Lung (tissue), 16 donors: Measurements from ENCODE around the gene SPAAR. TPM values are rescaled to one million over a fixed set of nuclear protein-coding genes. Genes with fewer than 3 reads are reported as not detected.
A peak's percentile ranks its signal among the peaks of the same experiment; 100 is the strongest.

ENCODE experiments used
- ATAC-seq: fragments of 200-7000 bp; cut with Tn5 transposase; one replicate; pipeline ENCODE4 v1.9.1; 2020; ENCODE audit warnings: moderate number of reproducible peaks; ENCODE audit not compliant: insufficient read depth, low FRiP score
- DNase-seq, 3 donors: peaks; one replicate each; pipeline ENCODE4 v3.0.0-alpha.2; 2013 to 2017
- H3K27ac ChIP-seq, 2 donors: one replicate each; pipeline ENCODE4 v1.5.1; 2013; ENCODE audit warnings: mild to moderate bottlenecking in 2 of 2, moderate library complexity in 2 of 2, control low read depth in 1 of 2, inconsistent platforms in 1 of 2, low read depth in 1 of 2, low read length in 1 of 2
- H3K27me3 ChIP-seq, 3 donors: one replicate each; pipeline ENCODE4 v1.5.1; 2013; ENCODE audit warnings: low read length in 2 of 3; ENCODE audit not compliant: control insufficient read depth in 3 of 3, insufficient read depth in 3 of 3
- H3K36me3 ChIP-seq, 4 donors: one replicate each; pipeline ENCODE4 v1.5.1; 2013; ENCODE audit warnings: low read length in 4 of 4, mild to moderate bottlenecking in 1 of 4, moderate library complexity in 1 of 4; ENCODE audit not compliant: control insufficient read depth in 4 of 4, insufficient read depth in 4 of 4
- H3K4me1 ChIP-seq, 5 donors: one replicate each; pipeline ENCODE4 v1.5.1; 2013; ENCODE audit warnings: low read length in 5 of 5, mild to moderate bottlenecking in 2 of 5, moderate library complexity in 1 of 5; ENCODE audit not compliant: control insufficient read depth in 5 of 5, insufficient read depth in 5 of 5
- H3K4me3 ChIP-seq: one replicate; pipeline ENCODE4 v1.5.1; 2013; ENCODE audit warnings: mild to moderate bottlenecking, control low read depth, moderate library complexity
- H3K9ac ChIP-seq, 2 donors: one replicate each; pipeline ENCODE4 v1.5.1; 2013; ENCODE audit warnings: low read length in 2 of 2, control low read depth in 1 of 2; ENCODE audit not compliant: insufficient read depth in 1 of 2
- H3K9me3 ChIP-seq, 4 donors: one replicate each; pipeline ENCODE4 v1.5.1; 2013; ENCODE audit warnings: low read length in 3 of 4, mild to moderate bottlenecking in 1 of 4, moderate library complexity in 1 of 4; ENCODE audit not compliant: control insufficient read depth in 4 of 4, insufficient read depth in 3 of 4
- WGBS, 2 donors: extraction: QIAGEN DNeasy Blood & Tissue Kit; methylation state at CpG; one replicate each; pipeline ENCODE4 v1.1.7; 2013; 5-methylcytosine and 5-hydroxymethylcytosine counted together
- long read RNA-seq, 5 donors: transcript quantifications; one replicate each; lab custom pipeline, GENCODE V29; 2026
- polyA plus RNA-seq, 2 donors: library from polyadenylated mRNA; stranded (reverse); fragments of 200-250 nt; gene quantifications; one replicate each; pipeline ENCODE4 v1.2.1, GENCODE V29; 2013
- total RNA-seq, 2 donors: library from RNA; depleted of rRNA in 1 of 2; stranded (reverse); fragments of >200 nt in 1 of 2; gene quantifications; one replicate each; pipeline ENCODE4 v1.2.1, GENCODE V29; 2014 to 2021
- TF ChIP-seq, protein P1 (sequence below): IDR thresholded peaks from 2 replicates; pipeline ENCODE4 v1.5.1; 2012; ENCODE audit warnings: mild to moderate bottlenecking; ENCODE audit errors: control extremely low read depth, extremely low read depth
- donor health status: control.
- donor health status: control.
- donor health status: Bipolar disorder and iron deficiency.
- donor health status: healthy.
- donor health status: DM: yes; HTN: yes; CAD: no.

The SPAAR gene, protein sequence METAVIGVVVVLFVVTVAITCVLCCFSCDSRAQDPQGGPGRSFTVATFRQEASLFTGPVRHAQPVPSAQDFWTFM
- total RNA-seq (1 to 10 TPM; 3.7 to 6.7 TPM), polyA plus RNA-seq (1 to 10 TPM; 5.7 to 5.8 TPM)
- long read RNA-seq, donor 1, partial matches to known transcripts, result 0 of 3 reads
- long read RNA-seq, donor 1, other reads (novel, unspliced or antisense), result 0 of 3 reads
- long read RNA-seq, donor 2, partial matches to known transcripts, result 0 of 1 reads
- long read RNA-seq, donor 2, other reads (novel, unspliced or antisense), result 0 of 1 reads
- long read RNA-seq, donor 3, result 0 reads
- long read RNA-seq, donor 4, result 0 reads
- long read RNA-seq, donor 5, partial matches to known transcripts, result 0 of 1 reads
- long read RNA-seq, donor 5, other reads (novel, unspliced or antisense), result 0 of 1 reads

DNA sequence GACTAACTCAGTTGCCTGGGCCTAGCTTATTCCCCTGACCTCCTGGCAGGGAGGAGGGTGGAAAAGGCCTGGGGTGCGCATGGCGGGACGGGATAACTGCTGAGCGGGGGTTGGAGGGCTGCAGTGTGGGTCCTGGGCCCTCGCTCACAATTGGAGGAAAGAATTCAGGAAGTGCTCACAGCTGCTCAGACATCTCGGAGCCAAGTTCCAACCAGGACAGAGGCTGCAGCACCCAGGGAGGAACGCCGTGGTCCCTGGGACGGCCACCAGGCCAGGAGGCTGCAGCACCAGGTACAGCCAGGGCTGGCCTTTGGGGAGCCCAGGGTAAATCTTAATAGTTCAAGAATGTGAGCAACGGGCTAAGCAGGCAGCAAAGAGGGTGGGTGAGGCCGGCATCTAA, at the start of gene SPAAR:
TSS of gene SPAAR (plus strand) at position 217 of the 400 bp plus-strand sequence. CDS start 974 bp downstream, outside the sequence.
- ATAC-seq (no peak), DNase-seq (no peak)
- Histone ChIP-seq H3K9me3 (peaks cover 0 to 2% (median 0%) of the 10 kb centered on the region in 4 donors), H3K4me1 (peaks cover 0 to 48% (median 41%) of the 10 kb centered on the region in 5 donors), H3K4me3 (peak within 1 kb of the TSS; percentile 21), H3K9ac (peak within 1 kb of the TSS in 1 of 2 donors; percentile 28), H3K27me3 (no peaks in the 10 kb centered on the region), H3K27ac (peak within 1 kb of the TSS; percentile 96 to 99), H3K36me3 (no peaks in the 10 kb centered on the region)
- TF ChIP-seq, protein P1, sequence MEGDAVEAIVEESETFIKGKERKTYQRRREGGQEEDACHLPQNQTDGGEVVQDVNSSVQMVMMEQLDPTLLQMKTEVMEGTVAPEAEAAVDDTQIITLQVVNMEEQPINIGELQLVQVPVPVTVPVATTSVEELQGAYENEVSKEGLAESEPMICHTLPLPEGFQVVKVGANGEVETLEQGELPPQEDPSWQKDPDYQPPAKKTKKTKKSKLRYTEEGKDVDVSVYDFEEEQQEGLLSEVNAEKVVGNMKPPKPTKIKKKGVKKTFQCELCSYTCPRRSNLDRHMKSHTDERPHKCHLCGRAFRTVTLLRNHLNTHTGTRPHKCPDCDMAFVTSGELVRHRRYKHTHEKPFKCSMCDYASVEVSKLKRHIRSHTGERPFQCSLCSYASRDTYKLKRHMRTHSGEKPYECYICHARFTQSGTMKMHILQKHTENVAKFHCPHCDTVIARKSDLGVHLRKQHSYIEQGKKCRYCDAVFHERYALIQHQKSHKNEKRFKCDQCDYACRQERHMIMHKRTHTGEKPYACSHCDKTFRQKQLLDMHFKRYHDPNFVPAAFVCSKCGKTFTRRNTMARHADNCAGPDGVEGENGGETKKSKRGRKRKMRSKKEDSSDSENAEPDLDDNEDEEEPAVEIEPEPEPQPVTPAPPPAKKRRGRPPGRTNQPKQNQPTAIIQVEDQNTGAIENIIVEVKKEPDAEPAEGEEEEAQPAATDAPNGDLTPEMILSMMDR, result no peak
- WGBS, 2 donors, result 57 to 80% methylated on average over 11 of the region's 11 CpGs

DNA sequence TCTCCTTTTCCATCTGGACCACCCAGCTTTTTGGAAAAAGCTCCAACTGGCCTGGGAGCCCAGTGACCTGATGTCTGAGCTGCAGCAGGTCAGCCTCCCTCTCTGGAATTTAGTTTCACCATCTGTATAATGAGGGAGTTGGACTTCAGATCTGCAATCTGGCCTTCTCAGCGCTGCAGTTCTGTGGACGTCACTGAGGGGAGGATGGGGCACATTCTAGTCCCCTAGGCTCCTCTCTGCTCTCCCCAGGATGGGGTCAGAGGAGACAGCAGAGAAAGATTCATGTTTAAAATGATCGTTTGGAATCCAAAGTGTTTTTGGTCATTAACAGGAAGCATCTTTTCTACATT, 49.3 kb upstream of the SPAAR start:
- ATAC-seq (no peak), DNase-seq (no peak)
- Histone ChIP-seq H3K27ac (no peak overlapping the region), H3K27me3 (no peaks in the 10 kb centered on the region), H3K36me3 (no peaks in the 10 kb centered on the region), H3K9ac (no peak overlapping the region), H3K4me1 (peaks cover 0 to 11% (median 0%) of the 10 kb centered on the region in 5 donors), H3K9me3 (no peaks in the 10 kb centered on the region), H3K4me3 (no peak overlapping the region)
- WGBS, 2 donors, result 53 to 65% methylated on average over 3 of the region's 3 CpGs
- TF ChIP-seq, protein P1, result no peak

DNA sequence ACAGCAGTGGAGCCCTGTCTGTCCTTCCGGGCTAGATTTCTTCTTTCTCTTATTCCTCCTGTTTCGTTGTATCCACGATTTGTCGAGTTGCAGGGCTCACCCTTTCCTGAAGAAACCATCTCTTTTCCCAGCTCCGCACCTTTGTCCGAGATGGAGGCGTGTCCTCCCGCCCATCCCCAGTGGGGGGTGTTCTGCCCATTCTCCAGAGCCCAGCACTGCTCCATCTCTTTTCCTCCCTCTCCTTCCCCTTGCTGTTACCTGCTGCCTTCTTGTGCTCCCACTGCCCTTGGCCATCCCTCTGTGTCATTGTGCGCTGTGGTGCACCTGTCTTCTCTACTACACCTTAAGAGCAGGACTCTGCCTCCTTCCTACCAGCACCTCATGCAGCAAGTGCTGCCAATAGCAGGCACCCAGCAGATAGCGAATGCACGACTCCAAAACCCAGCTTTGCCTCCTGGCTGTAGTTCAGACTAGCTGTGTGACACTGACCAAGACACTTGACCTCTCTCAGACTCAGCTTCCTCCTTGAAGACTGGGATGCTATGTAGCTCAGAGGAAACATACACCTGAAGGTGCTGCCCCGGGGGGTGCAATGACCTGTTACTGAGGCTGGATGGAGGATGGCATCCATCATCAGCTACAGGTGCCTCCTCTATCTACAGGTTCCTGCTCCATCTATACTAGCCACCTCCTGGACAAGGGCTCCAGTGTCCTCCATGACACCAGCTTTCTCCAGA, 48.0 kb upstream of the SPAAR start:
- no peak overlapping the region for H3K4me3 ChIP-seq
- TF ChIP-seq, protein P1, result no peak
- no peaks in the 10 kb centered on the region for H3K27me3 ChIP-seq
- no peak for ATAC-seq
- no peak overlapping the region for H3K9ac ChIP-seq
- 73 to 74% methylated on average over 12 of the region's 12 CpGs for WGBS, 2 donors
- no peak overlapping the region for H3K27ac ChIP-seq
- H3K36me3 ChIP-seq, result no peaks in the 10 kb centered on the region
- peaks cover 0 to 11% (median 0%) of the 10 kb centered on the region in 5 donors for H3K4me1 ChIP-seq
- H3K9me3 ChIP-seq, result no peaks in the 10 kb centered on the region
- DNase-seq, result no peak
